AG20443 (cell line): Measurements from ENCODE around the gene IRF4.
A peak's percentile ranks its signal among the peaks of the same experiment; 100 is the strongest.

ENCODE experiments used
- DNase-seq: peaks from one replicate; pipeline ENCODE4 v3.0.0; 2012; ENCODE audit warnings: low spot score, mixed read lengths

Gene IRF4

GRCh38 chr6:444653-445275 lies 53.2 kb downstream of the IRF4 start:
- DNase-seq, result no peak

GRCh38 chr6:445571-446417 lies 54.2 kb downstream of the IRF4 start:
- DNase-seq, result no peak

- peak; percentile 34 for DNase-seq
These were observed 55.1 kb downstream of the IRF4 start for GRCh38 chr6:446418-447366.

- DNase-seq, result no peak
These were observed 56.0 kb downstream of the IRF4 start for GRCh38 chr6:447381-448165.

- DNase-seq, result no peak
These were observed 56.9 kb downstream of the IRF4 start for GRCh38 chr6:448296-449056.

- DNase-seq, result no peak
These were observed 57.5 kb downstream of the IRF4 start for GRCh38 chr6:449057-449430.

GRCh38 chr6:449486-450419 lies 58.2 kb downstream of the IRF4 start:
- DNase-seq, result no peak

GRCh38 chr6:451336-451735 lies 59.8 kb downstream of the IRF4 start:
- DNase-seq, result no peak

GRCh38 chr6:451847-452246 lies 60.3 kb downstream of the IRF4 start:
- DNase-seq, result no peak

- peak; percentile 58 for DNase-seq
These were observed 60.9 kb downstream of the IRF4 start for GRCh38 chr6:452301-453067.

- peak; percentile 76 for DNase-seq
These were observed 61.6 kb downstream of the IRF4 start for GRCh38 chr6:453152-453551.

GRCh38 chr6:454148-454991 lies 62.8 kb downstream of the IRF4 start:
- DNase-seq, result no peak

GRCh38 chr6:455006-455585 lies 63.5 kb downstream of the IRF4 start:
- peak; percentile 8 for DNase-seq

GRCh38 chr6:455835-456234 lies 64.3 kb downstream of the IRF4 start:
- DNase-seq, result no peak

- DNase-seq, result no peak
These were observed 64.9 kb downstream of the IRF4 start for GRCh38 chr6:456358-456867.

- DNase-seq, result no peak
These were observed 65.3 kb downstream of the IRF4 start for GRCh38 chr6:456887-457286.
